ENCODE data around the gene MFRP.

Gene MFRP

GRCh38 chr11:119374632-119375336 lies 28.3 kb upstream of the MFRP start:
- H3K9me3 ChIP-seq (ENCODE audit: low read depth, low read length), result no peaks in the 10 kb centered on the region
- DNase-seq (ENCODE audit: low read depth, low spot score), result no peak
- H3K9ac ChIP-seq (ENCODE audit: insufficient read length), result no peak overlapping the region
- no peaks in the 10 kb centered on the region for H3K36me3 ChIP-seq (ENCODE audit: insufficient read depth, low read length)
- H3K27ac ChIP-seq, result no peak overlapping the region
- no peak for TF ChIP-seq POLR2AphosphoS5 (IDR thresholded peaks at IDR 0.05; ENCODE audit: borderline replicate concordance, low read depth, low read length)
- no peak for TF ChIP-seq FOXP2 (optimal IDR thresholded peaks at IDR 0.05; ENCODE audit: control extremely low read depth, extremely low read length, insufficient read depth)
- TF ChIP-seq EZH2 (IDR thresholded peaks at IDR 0.05), result no peak
- no peak overlapping the region for H3K4me3 ChIP-seq

- Histone ChIP-seq H3K36me3 (ENCODE audit: insufficient read depth, low read length) (no peaks in the 10 kb centered on the region), H3K4me3 (no peak overlapping the region), H3K27ac (no peak overlapping the region), H3K9me3 (ENCODE audit: low read depth, low read length) (no peaks in the 10 kb centered on the region), H3K9ac (ENCODE audit: insufficient read length) (no peak overlapping the region)
- peak; percentile 34 for DNase-seq (ENCODE audit: low read depth, low spot score)
- TF ChIP-seq POLR2AphosphoS5 (IDR thresholded peaks at IDR 0.05; ENCODE audit: borderline replicate concordance, low read depth, low read length) (no peak), EZH2 (IDR thresholded peaks at IDR 0.05) (no peak), FOXP2 (optimal IDR thresholded peaks at IDR 0.05; ENCODE audit: control extremely low read depth, extremely low read length, insufficient read depth) (no peak)
Observed at GRCh38 chr11:119373921-119374631, 27.6 kb upstream of the MFRP start.

- H3K27ac ChIP-seq, result no peak overlapping the region
Observed at GRCh38 chr11:119373059-119373920, 26.8 kb upstream of the MFRP start.

GRCh38 chr11:119372260-119373058 lies 26.0 kb upstream of the MFRP start:
- no peak overlapping the region for H3K27ac ChIP-seq
- DNase-seq (ENCODE audit: low read depth, low spot score), result no peak
- TF ChIP-seq FOXP2 (optimal IDR thresholded peaks at IDR 0.05; ENCODE audit: control extremely low read depth, extremely low read length, insufficient read depth), result no peak
- no peak for TF ChIP-seq EZH2 (IDR thresholded peaks at IDR 0.05)
- H3K9ac ChIP-seq (ENCODE audit: insufficient read length), result no peak overlapping the region
- H3K36me3 ChIP-seq (ENCODE audit: insufficient read depth, low read length), result no peaks in the 10 kb centered on the region
- H3K4me3 ChIP-seq, result no peak overlapping the region
- no peaks in the 10 kb centered on the region for H3K9me3 ChIP-seq (ENCODE audit: low read depth, low read length)

More at GRCh38 chr11:119373059-119373920, 26.8 kb upstream of the MFRP start:
- no peak for TF ChIP-seq FOXP2 (optimal IDR thresholded peaks at IDR 0.05; ENCODE audit: control extremely low read depth, extremely low read length, insufficient read depth)
- no peak for TF ChIP-seq EZH2 (IDR thresholded peaks at IDR 0.05)
- no peak for TF ChIP-seq POLR2AphosphoS5 (IDR thresholded peaks at IDR 0.05; ENCODE audit: borderline replicate concordance, low read depth, low read length)
- no peak overlapping the region for H3K9ac ChIP-seq (ENCODE audit: insufficient read length)
- H3K4me3 ChIP-seq, result no peak overlapping the region
- no peaks in the 10 kb centered on the region for H3K9me3 ChIP-seq (ENCODE audit: low read depth, low read length)
- no peaks in the 10 kb centered on the region for H3K36me3 ChIP-seq (ENCODE audit: insufficient read depth, low read length)
- no peak for DNase-seq (ENCODE audit: low read depth, low spot score)

- DNase-seq (ENCODE audit: low read depth, low spot score), result no peak
Observed at GRCh38 chr11:119371778-119372182, 25.3 kb upstream of the MFRP start.

GRCh38 chr11:119371067-119371601 lies 24.6 kb upstream of the MFRP start:
- no peak overlapping the region for H3K4me3 ChIP-seq
- H3K36me3 ChIP-seq (ENCODE audit: insufficient read depth, low read length), result no peaks in the 10 kb centered on the region
- no peak for TF ChIP-seq POLR2AphosphoS5 (IDR thresholded peaks at IDR 0.05; ENCODE audit: borderline replicate concordance, low read depth, low read length)
- no peak for TF ChIP-seq EZH2 (IDR thresholded peaks at IDR 0.05)
- TF ChIP-seq FOXP2 (optimal IDR thresholded peaks at IDR 0.05; ENCODE audit: control extremely low read depth, extremely low read length, insufficient read depth), result no peak
- H3K9ac ChIP-seq (ENCODE audit: insufficient read length), result no peak overlapping the region
- no peak overlapping the region for H3K27ac ChIP-seq
- H3K9me3 ChIP-seq (ENCODE audit: low read depth, low read length), result no peaks in the 10 kb centered on the region
- no peak for DNase-seq (ENCODE audit: low read depth, low spot score)

More at GRCh38 chr11:119371778-119372182, 25.3 kb upstream of the MFRP start:
- H3K9me3 ChIP-seq (ENCODE audit: low read depth, low read length), result no peaks in the 10 kb centered on the region
- TF ChIP-seq FOXP2 (optimal IDR thresholded peaks at IDR 0.05; ENCODE audit: control extremely low read depth, extremely low read length, insufficient read depth), result no peak
- no peak for TF ChIP-seq EZH2 (IDR thresholded peaks at IDR 0.05)
- TF ChIP-seq POLR2AphosphoS5 (IDR thresholded peaks at IDR 0.05; ENCODE audit: borderline replicate concordance, low read depth, low read length), result no peak
- no peak overlapping the region for H3K9ac ChIP-seq (ENCODE audit: insufficient read length)
- H3K4me3 ChIP-seq, result no peak overlapping the region
- no peak overlapping the region for H3K27ac ChIP-seq
- H3K36me3 ChIP-seq (ENCODE audit: insufficient read depth, low read length), result no peaks in the 10 kb centered on the region

- Histone ChIP-seq H3K9ac (ENCODE audit: insufficient read length) (no peak overlapping the region), H3K36me3 (ENCODE audit: insufficient read depth, low read length) (no peaks in the 10 kb centered on the region), H3K9me3 (ENCODE audit: low read depth, low read length) (no peaks in the 10 kb centered on the region), H3K27ac (no peak overlapping the region), H3K4me3 (no peak overlapping the region)
- DNase-seq (ENCODE audit: low read depth, low spot score), result no peak
- TF ChIP-seq POLR2AphosphoS5 (IDR thresholded peaks at IDR 0.05; ENCODE audit: borderline replicate concordance, low read depth, low read length) (no peak), FOXP2 (optimal IDR thresholded peaks at IDR 0.05; ENCODE audit: control extremely low read depth, extremely low read length, insufficient read depth) (no peak), EZH2 (IDR thresholded peaks at IDR 0.05) (no peak)
Observed at GRCh38 chr11:119370486-119371046, 24.1 kb upstream of the MFRP start.

Data from SK-N-MC (cell line).